K562 (cell line): ENCODE results near the gene ANKMY1. TPM values are rescaled to one million over a fixed set of nuclear protein-coding genes. Genes with fewer than 3 reads are reported as not detected.

Experiments used
- ATAC-seq: fragments of 200-7000 bp; cut with Tn5 transposase; 3 replicates; pipeline ENCODE4 v1.9.1; 2020; ENCODE audit warnings: moderate library complexity
- BruUV-seq: library from RNA; stranded (reverse); fragments of 400-500 nt; replicated peaks from 2 replicates; lab custom pipeline; 2021; lab: Mats Ljungman, UMichigan
- CTCF ChIA-PET: fragments of 300-600 bp; formaldehyde crosslinking; extraction: SDS; loops from one replicate; lab custom pipeline; 2021; ENCODE audit warnings: low intra/inter-chr PET ratio; lab: Yijun Ruan, JAX
- POLR2A ChIA-PET: fragments of 300-600, 350-650 bp; sonication (Branson Sonifier 250); formaldehyde crosslinking; extraction: SDS; loops from one replicate; lab custom pipeline; 2021; ENCODE audit warnings: antibody characterized with exemption, inconsistent platforms; lab: Yijun Ruan, JAX
- DNase-seq, 4 experiments: peaks; one replicate each; pipeline versions ENCODE4 v3.0.0 to v3.0.0-alpha.2; 2011 to 2018; ENCODE audit warnings: low spot score in 3 of 4, mixed read lengths in 3 of 4; ENCODE audit errors: extremely low read depth in 1 of 4
- FAIRE-seq: peaks from 2 replicates; lab custom pipeline; 2011; peaks lifted over from hg19 to GRCh38; lab: Jason Lieb, UNC
- H2AFZ ChIP-seq: 2 replicates; pipeline ENCODE4 v1.6.0; 2011; ENCODE audit warnings: low read depth, low read length, control low read depth, inconsistent platforms
- H3K27ac ChIP-seq: fragments of 200-600 bp; 3 replicates; pipeline ENCODE4 v1.8.0; 2011; ENCODE audit warnings: low read depth, mild to moderate bottlenecking, control low read depth, inconsistent platforms, low read length, moderate library complexity, mixed read lengths; ENCODE audit errors: extremely low read depth
- H3K27me3 ChIP-seq, 2 experiments: fragments of 300-600 bp in 1 of 2; 2 replicates in 1 of 2; 3 replicates in 1 of 2; pipeline versions ENCODE4 v1.6.0 to v1.8.0; 2011; ENCODE audit warnings: inconsistent platforms in 2 of 2, low read length in 2 of 2, mild to moderate bottlenecking in 1 of 2, mixed read lengths in 1 of 2, moderate library complexity in 1 of 2; ENCODE audit not compliant: control insufficient read depth in 2 of 2, insufficient read depth in 2 of 2
- H3K36me3 ChIP-seq: fragments of 300-600 bp; 3 replicates; pipeline ENCODE4 v1.8.0; 2011; ENCODE audit warnings: mild to moderate bottlenecking, low read length, inconsistent platforms; ENCODE audit not compliant: control insufficient read depth, insufficient read depth
- H3K4me1 ChIP-seq, 2 experiments: fragments of 200-600 bp in 1 of 2; replicated peaks in 1 of 2; 2 replicates in 1 of 2; 3 replicates in 1 of 2; pipeline versions ENCODE4 v1.5.1 to v1.8.0; 2011; ENCODE audit warnings: inconsistent platforms in 2 of 2, low read length in 2 of 2, mild to moderate bottlenecking in 1 of 2, mixed read lengths in 1 of 2, moderate library complexity in 1 of 2; ENCODE audit not compliant: control insufficient read depth in 2 of 2, insufficient read depth in 2 of 2
- H3K4me2 ChIP-seq: 2 replicates; pipeline ENCODE4 v1.6.1; 2011; ENCODE audit warnings: low read length, control low read depth, inconsistent platforms, mixed read lengths; ENCODE audit not compliant: insufficient read depth
- H3K4me3 ChIP-seq: fragments of 200-600 bp; sonication (generic), shearing (Covaris generic); 2 replicates; pipeline ENCODE4 v1.5.1; 2016; ENCODE audit warnings: control low read depth, inconsistent platforms
- H3K79me2 ChIP-seq: fragments of 200-600 bp; 3 replicates; pipeline ENCODE4 v1.8.0; 2011; ENCODE audit warnings: low read length, inconsistent platforms; ENCODE audit not compliant: control insufficient read depth, insufficient read depth
- H3K9ac ChIP-seq, 2 experiments: 2 replicates each; pipeline versions ENCODE4 v1.6.0 to v1.6.1; 2011; ENCODE audit warnings: low read depth in 2 of 2, low read length in 2 of 2, control low read depth in 1 of 2, inconsistent platforms in 1 of 2, mild to moderate bottlenecking in 1 of 2, mixed read lengths in 1 of 2; ENCODE audit not compliant: insufficient read depth in 1 of 2
- H3K9me1 ChIP-seq: one replicate; pipeline ENCODE4 v1.6.0; 2011; ENCODE audit warnings: inconsistent platforms, mild to moderate bottlenecking, low read length, moderate library complexity; ENCODE audit not compliant: control insufficient read depth, insufficient read depth
- H3K9me3 ChIP-seq: replicated peaks from 2 replicates; pipeline ENCODE4 v1.5.1; 2011; ENCODE audit warnings: low read depth, low read length, inconsistent platforms; ENCODE audit not compliant: control insufficient read depth, insufficient read depth
- H4K20me1 ChIP-seq: replicated peaks from 2 replicates; pipeline ENCODE4 v1.6.1; 2011; ENCODE audit warnings: low read length, inconsistent platforms, mixed read lengths; ENCODE audit not compliant: control insufficient read depth, insufficient read depth
- EGR1 ChIP-seq: fragments of 450-650 bp; conservative IDR thresholded peaks from 2 replicates; pipeline ENCODE4 v1.6.1; 2017; ENCODE audit warnings: mild to moderate bottlenecking
- EP400 ChIP-seq: fragments of 450-650 bp; IDR thresholded peaks from 2 replicates; pipeline ENCODE4 v1.6.1; 2017; ENCODE audit warnings: antibody characterized with exemption, mild to moderate bottlenecking, moderate library complexity
- FOS ChIP-seq: IDR thresholded peaks from 3 replicates; pipeline ENCODE4 v1.6.1; 2011; ENCODE audit not compliant: insufficient read length; ENCODE audit errors: extremely low read depth
- FOXA1 ChIP-seq: fragments of 450-650 bp; IDR thresholded peaks from 2 replicates; pipeline ENCODE4 v1.6.1; 2016; ENCODE audit warnings: mild to moderate bottlenecking, borderline replicate concordance
- NCOA2 ChIP-seq, 2 experiments: fragments of 450-650 bp; IDR thresholded peaks; 2 replicates each; pipeline ENCODE4 v1.6.1; 2018; ENCODE audit warnings: mild to moderate bottlenecking in 2 of 2, moderate library complexity in 1 of 2; ENCODE audit not compliant: partially characterized antibody in 2 of 2
- PCBP2 ChIP-seq: fragments of 200-400 bp; formaldehyde crosslinking; IDR thresholded peaks from 2 replicates; pipeline ENCODE4 v1.6.1; 2018; ENCODE audit warnings: low read length, low read depth, mild to moderate bottlenecking, moderate library complexity; ENCODE audit not compliant: poor library complexity, severe bottlenecking
- PTBP1 ChIP-seq: fragments of 200-400 bp; formaldehyde crosslinking; IDR thresholded peaks from 2 replicates; pipeline ENCODE4 v1.6.1; 2017; ENCODE audit warnings: low read depth, low read length
- RHOXF2B ChIP-seq: fragments of 250-450 bp; sonication (Bioruptor Pico); conservative IDR thresholded peaks from 2 replicates; pipeline ENCODE4 v1.5.1; 2021
- SLC30A9 ChIP-seq: fragments of 250-450 bp; sonication (Bioruptor Pico); IDR thresholded peaks from 2 replicates; pipeline ENCODE4 v1.8.0; 2022; ENCODE audit warnings: mild to moderate bottlenecking, moderate library complexity
- ZNF75A ChIP-seq: fragments of 450-650 bp; formaldehyde crosslinking; IDR thresholded peaks from 2 replicates; pipeline ENCODE4 v1.4.0; 2020; ENCODE audit warnings: mild to moderate bottlenecking
- WGBS: fragments of 100-300 bp; shearing (Covaris generic); methylation state at CpG from one replicate; pipeline ENCODE4 v1.1.6; 2016; ENCODE audit warnings: low coverage, mixed read lengths; ENCODE audit not compliant: insufficient coverage; ENCODE audit errors: missing lambda C conversion rate; 5-methylcytosine and 5-hydroxymethylcytosine counted together
- in situ Hi-C: fragments of 300-500 bp; cut with MboI; formaldehyde crosslinking; loops from 4 replicates; pipeline ENCODE4 v1.15.0; 2018; ENCODE audit warnings: inconsistent platforms, mixed read lengths
- intact Hi-C: fragments of 100-400 bp; cut with micrococcal nuclease; formaldehyde crosslinking; loops from 2 replicates; pipeline ENCODE4 v1.14.2; 2022
- polyA plus RNA-seq, 8 experiments: library from polyadenylated mRNA; depleted of rRNA in 4 of 8; stranded (reverse) in 5 of 8; unstranded in 3 of 8; fragments of >200 nt; fragmentation: Nextera tagmentation in 2 of 8; fragmentation: Illumina TruSeq in 1 of 8; extraction: Ambion mirVana in 2 of 8; extraction: Trizol in 1 of 8; gene quantifications; 2 replicates each; pipeline versions ENCODE4 v1.2.1 to v1.2.3, GENCODE V29; 2011 to 2014; ENCODE audit warnings: inconsistent platforms in 1 of 8, missing spikeins in 1 of 8
- total RNA-seq, 7 experiments: library from RNA; depleted of rRNA in 6 of 7; stranded (reverse); fragments of >200 nt in 6 of 7; fragmentation: Illumina TruSeq in 2 of 7; extraction: Trizol in 2 of 7; gene quantifications; 2 replicates each; pipeline versions ENCODE4 v1.2.1 to v1.2.3, GENCODE V29; 2011 to 2021; ENCODE audit warnings: low replicate concordance in 1 of 7
- TF ChIP-seq, protein P1 (sequence below): sonication (generic); formaldehyde crosslinking; IDR thresholded peaks from 2 replicates; pipeline ENCODE4 v1.8.1; 2022; ENCODE audit warnings: missing genetic modification reagents
- TF ChIP-seq, protein P2 (sequence below): fragments of 250-450 bp; sonication (Bioruptor Pico); IDR thresholded peaks from 2 replicates; pipeline ENCODE4 v1.4.0; 2020; ENCODE audit warnings: borderline replicate concordance

ANKMY1 gene
- total and polyA plus RNA-seq, 9 of the 15 experiments (the other 6 are each of a cell fraction or from before 2014, with no cell fraction given): 0.75 to 15.1 (median 11.7) TPM

DNA sequence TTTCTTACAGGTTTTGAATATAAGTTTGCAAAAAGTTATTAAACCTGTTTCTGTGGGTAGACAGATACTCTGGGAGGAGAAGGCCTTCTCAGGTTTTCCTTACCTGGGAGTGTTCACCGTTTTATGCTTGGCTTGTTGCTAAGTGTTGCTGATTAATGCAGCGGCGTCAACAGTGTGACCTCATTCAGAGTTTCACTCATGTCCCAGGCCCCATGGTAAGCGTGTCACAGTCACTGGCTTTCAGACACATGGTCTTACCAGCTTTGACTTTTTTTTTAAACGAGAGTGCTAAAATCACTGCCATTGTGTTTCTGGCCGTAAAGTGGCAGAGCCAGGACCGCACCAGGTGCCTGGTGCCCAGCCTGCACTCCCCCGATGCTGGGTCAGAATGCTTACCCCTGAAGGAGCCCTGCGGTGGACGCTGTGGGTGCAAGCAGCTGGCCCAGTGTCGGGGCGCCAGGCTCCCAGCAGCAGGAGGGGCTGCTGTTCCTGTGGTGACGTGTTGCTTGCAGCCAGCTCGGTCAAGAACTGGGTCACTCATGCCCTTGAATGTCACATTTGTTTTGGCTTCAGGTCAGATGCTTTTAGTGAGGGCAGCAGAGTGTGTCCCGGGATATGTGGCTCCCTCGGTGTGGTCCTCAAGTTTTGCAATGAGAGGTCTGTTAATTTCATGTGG, 32.2 kb upstream of the ANKMY1 start:
- no peak for ATAC-seq
- Histone ChIP-seq H3K4me2 (no peak overlapping the region), H3K4me3 (no peak overlapping the region), H3K27ac (no peak overlapping the region), H3K9me1 (no peaks in the 10 kb centered on the region), H3K9me3 (no peaks in the 10 kb centered on the region), H3K36me3 (peaks cover 26% of the 10 kb centered on the region; the same call in 2 of the 3 replicates), H3K27me3 (no peaks in the 10 kb centered on the region), H3K79me2 (peaks cover 33% of the 10 kb centered on the region), H4K20me1 (no peaks in the 10 kb centered on the region; the same call in 1 of the 2 replicates), H3K4me1 (peaks cover 6 to 48% of the 10 kb centered on the region in 2 experiments), H3K9ac (no peak overlapping the region), H2AFZ (no peak overlapping the region)
- no peak for FAIRE-seq
- DNase-seq: no peak
- CTCF ChIA-PET: no interaction called here
- in situ Hi-C loops (no loop called here), intact Hi-C loops (no loop called here)
- POLR2A ChIA-PET: no interaction called here
- BruUV-seq: no TSS peak
- WGBS: 84% methylated on average over 10 of the region's 16 CpGs
- no peak for TF ChIP-seq PTBP1
- no peak for TF ChIP-seq SLC30A9 (CRISPR knock-in tag)
- no peak for TF ChIP-seq FOXA1
- TF ChIP-seq, protein P1, sequence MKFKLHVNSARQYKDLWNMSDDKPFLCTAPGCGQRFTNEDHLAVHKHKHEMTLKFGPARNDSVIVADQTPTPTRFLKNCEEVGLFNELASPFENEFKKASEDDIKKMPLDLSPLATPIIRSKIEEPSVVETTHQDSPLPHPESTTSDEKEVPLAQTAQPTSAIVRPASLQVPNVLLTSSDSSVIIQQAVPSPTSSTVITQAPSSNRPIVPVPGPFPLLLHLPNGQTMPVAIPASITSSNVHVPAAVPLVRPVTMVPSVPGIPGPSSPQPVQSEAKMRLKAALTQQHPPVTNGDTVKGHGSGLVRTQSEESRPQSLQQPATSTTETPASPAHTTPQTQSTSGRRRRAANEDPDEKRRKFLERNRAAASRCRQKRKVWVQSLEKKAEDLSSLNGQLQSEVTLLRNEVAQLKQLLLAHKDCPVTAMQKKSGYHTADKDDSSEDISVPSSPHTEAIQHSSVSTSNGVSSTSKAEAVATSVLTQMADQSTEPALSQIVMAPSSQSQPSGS (CRISPR knock-in tag): no peak
- no peak for TF ChIP-seq NCOA2 (IDR thresholded peaks at IDR 0.05; ENCODE audit: partially characterized antibody in 2 of 2)
- no peak for TF ChIP-seq EP400
- TF ChIP-seq EGR1: no peak
- TF ChIP-seq, protein P2, sequence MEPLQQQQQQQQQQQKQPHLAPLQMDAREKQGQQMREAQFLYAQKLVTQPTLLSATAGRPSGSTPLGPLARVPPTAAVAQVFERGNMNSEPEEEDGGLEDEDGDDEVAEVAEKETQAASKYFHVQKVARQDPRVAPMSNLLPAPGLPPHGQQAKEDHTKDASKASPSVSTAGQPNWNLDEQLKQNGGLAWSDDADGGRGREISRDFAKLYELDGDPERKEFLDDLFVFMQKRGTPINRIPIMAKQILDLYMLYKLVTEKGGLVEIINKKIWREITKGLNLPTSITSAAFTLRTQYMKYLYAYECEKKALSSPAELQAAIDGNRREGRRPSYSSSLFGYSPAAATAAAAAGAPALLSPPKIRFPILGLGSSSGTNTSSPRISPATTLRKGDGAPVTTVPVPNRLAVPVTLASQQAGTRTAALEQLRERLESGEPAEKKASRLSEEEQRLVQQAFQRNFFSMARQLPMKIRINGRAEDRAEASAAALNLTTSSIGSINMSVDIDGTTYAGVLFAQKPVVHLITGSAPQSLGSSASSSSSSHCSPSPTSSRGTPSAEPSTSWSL (CRISPR knock-in tag): no peak
- no peak for TF ChIP-seq RHOXF2B
- no peak for TF ChIP-seq ZNF75A (CRISPR knock-in tag)
- no peak for TF ChIP-seq PCBP2
- no peak for TF ChIP-seq FOS
- TF ChIP-seq, all 486 proteins: peak for 0
